Naive B cell (primary cell): ENCODE measurements around the gene ALK. TPM values are rescaled to one million over a fixed set of nuclear protein-coding genes. Genes with fewer than 3 reads are reported as not detected.

Source experiments
- ATAC-seq, 2 donors: fragments of 150-1000 bp; cut with Tn5 transposase; 2 replicates each; pipeline ENCODE4 v1.10.0; 2021; ENCODE audit warnings: low read depth in 2 of 2, mild to moderate bottlenecking in 2 of 2, moderate library complexity in 2 of 2
- DNase-seq: peaks from one replicate; pipeline ENCODE4 v3.0.0; 2022
- H3K27ac Mint-ChIP-seq, 6 donors: one replicate each; pipeline ENCODE4 v1.8.0; 2020 to 2022; ENCODE audit warnings: mild to moderate bottlenecking in 6 of 6, mixed read lengths in 6 of 6, moderate library complexity in 5 of 6, inconsistent platforms in 2 of 6
- H3K27me3 Mint-ChIP-seq, 3 donors: one replicate each; pipeline ENCODE4 v1.8.0; 2021 to 2022; ENCODE audit warnings: mixed read lengths in 3 of 3, mild to moderate bottlenecking in 1 of 3
- H3K36me3 Mint-ChIP-seq, 2 donors: one replicate each; pipeline ENCODE4 v1.8.0; 2020 to 2022; ENCODE audit warnings: mixed read lengths in 2 of 2, inconsistent platforms in 1 of 2, mild to moderate bottlenecking in 1 of 2
- H3K4me1 Mint-ChIP-seq, 3 donors: one replicate each; pipeline ENCODE4 v1.8.0; 2020 to 2022; ENCODE audit warnings: mixed read lengths in 3 of 3, inconsistent platforms in 1 of 3, mild to moderate bottlenecking in 1 of 3, moderate library complexity in 1 of 3
- H3K4me3 Mint-ChIP-seq, 8 donors: one replicate each; pipeline ENCODE4 v1.8.0; 2020 to 2022; ENCODE audit warnings: mild to moderate bottlenecking in 8 of 8, mixed read lengths in 8 of 8, moderate library complexity in 8 of 8, inconsistent platforms in 2 of 8
- H3K9me3 Mint-ChIP-seq, 7 donors: one replicate each; pipeline ENCODE4 v1.8.0; 2020 to 2022; ENCODE audit warnings: mixed read lengths in 7 of 7, mild to moderate bottlenecking in 5 of 7, inconsistent platforms in 2 of 7, moderate library complexity in 1 of 7
- polyA plus RNA-seq, 6 donors: library from polyadenylated mRNA; unstranded; fragments of 300-500 nt; fragmentation: Illumina TruSeq; gene quantifications; one replicate each; pipeline ENCODE4 v1.2.3, GENCODE V29; 2021; ENCODE audit warnings: low read depth in 6 of 6

Gene ALK
- polyA plus RNA-seq, 6 donors from 2014 or later: not detected

GRCh38 chr2:29241341-29241740 is 680.0 kb downstream of the ALK start:
- H3K27ac Mint-ChIP-seq: no peak overlapping the region
- ATAC-seq (no peak), DNase-seq (no peak)
- H3K27me3 Mint-ChIP-seq: peaks cover 9 to 39% (median 22%) of the 10 kb centered on the region in 3 donors
- H3K4me3 Mint-ChIP-seq: no peak overlapping the region
- H3K9me3 Mint-ChIP-seq: peaks cover 0 to 4% (median 0%) of the 10 kb centered on the region in 7 donors
- H3K36me3 Mint-ChIP-seq: no peaks in the 10 kb centered on the region
- H3K4me1 Mint-ChIP-seq: peaks cover 0 to 10% (median 0%) of the 10 kb centered on the region in 3 donors

DNA sequence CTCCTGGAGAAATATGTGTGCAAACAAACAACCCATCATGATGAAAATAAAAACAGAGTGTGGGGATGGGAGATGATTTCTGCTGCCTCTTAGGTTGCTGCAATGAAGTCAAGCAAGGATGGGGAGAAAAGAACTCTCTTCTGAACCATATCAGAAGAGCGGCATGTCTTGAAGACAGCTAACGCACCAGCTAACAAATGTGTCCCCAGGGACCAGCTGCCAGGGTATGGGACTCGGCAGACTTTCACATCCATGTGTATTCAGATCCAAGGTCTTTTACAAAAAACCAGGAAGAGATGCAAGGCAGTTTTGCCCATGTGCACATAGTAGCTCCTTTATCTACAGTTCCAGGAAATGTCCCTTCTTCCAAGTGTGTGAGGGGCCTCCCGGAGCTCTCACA is 680.8 kb downstream of the ALK start:
- H3K4me3 Mint-ChIP-seq: no peak overlapping the region
- ATAC-seq: no peak
- peaks cover 0 to 10% (median 0%) of the 10 kb centered on the region in 3 donors for H3K4me1 Mint-ChIP-seq
- no peak for DNase-seq
- peaks cover 0 to 2% (median 0%) of the 10 kb centered on the region in 7 donors for H3K9me3 Mint-ChIP-seq
- peak overlapping the region in 1 of 6 donors; percentile 21 for H3K27ac Mint-ChIP-seq
- peaks cover 9 to 41% (median 22%) of the 10 kb centered on the region in 3 donors for H3K27me3 Mint-ChIP-seq
- H3K36me3 Mint-ChIP-seq: no peaks in the 10 kb centered on the region

DNA sequence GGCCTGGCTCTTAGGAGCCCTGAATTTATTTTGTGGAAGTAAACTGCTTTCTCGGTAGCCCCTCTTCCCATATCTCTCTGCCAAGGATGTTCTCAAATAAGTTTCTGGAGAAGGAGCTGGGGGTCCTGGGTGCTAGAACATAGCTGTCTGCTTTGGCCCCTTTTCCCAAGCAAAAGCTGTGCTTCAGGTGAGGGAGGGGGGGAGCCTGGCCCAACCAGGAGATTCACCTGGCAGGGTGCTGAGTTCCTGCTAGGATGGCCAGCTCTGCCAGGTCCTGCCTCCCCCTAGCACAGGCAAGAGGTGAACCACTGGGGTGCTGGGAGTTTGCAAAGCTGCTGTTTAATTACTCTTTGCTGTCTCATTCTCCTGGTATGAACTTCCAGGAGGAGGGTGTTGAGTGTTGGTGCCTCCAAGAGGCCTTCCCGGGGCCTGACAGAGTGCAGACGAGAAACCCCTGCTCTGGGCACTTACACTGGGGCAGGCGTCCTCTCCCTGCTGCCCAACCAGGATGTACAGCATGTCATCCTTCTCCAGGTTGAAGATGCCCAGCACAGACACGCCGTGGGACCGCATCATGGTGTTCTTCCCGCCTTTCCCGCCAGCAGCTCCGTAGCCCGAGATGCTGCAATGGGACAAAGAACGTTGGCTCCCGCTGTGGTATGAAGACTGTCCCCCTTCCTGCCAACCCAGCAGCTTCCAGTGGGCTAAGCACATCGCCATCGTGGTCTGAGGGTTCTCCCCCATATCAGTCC is 682.0 kb downstream of the ALK start:
- Mint-ChIP-seq H3K4me1 (peaks cover 0 to 10% (median 0%) of the 10 kb centered on the region in 3 donors), H3K9me3 (peaks cover 0 to 2% (median 0%) of the 10 kb centered on the region in 7 donors), H3K36me3 (no peaks in the 10 kb centered on the region), H3K27me3 (peaks cover 9 to 42% (median 26%) of the 10 kb centered on the region in 3 donors), H3K27ac (peak overlapping the region in 2 of 6 donors; percentile 7 to 33), H3K4me3 (peak overlapping the region in 1 of 8 donors; percentile 22)
- ATAC-seq: no peak
- no peak for DNase-seq

GRCh38 chr2:29238497-29238896 is 682.9 kb downstream of the ALK start:
- Mint-ChIP-seq H3K4me1 (peaks cover 0 to 10% (median 0%) of the 10 kb centered on the region in 3 donors), H3K27me3 (peaks cover 16 to 51% (median 26%) of the 10 kb centered on the region in 3 donors), H3K36me3 (no peaks in the 10 kb centered on the region), H3K9me3 (peaks cover 0 to 2% (median 0%) of the 10 kb centered on the region in 7 donors), H3K4me3 (no peak overlapping the region), H3K27ac (no peak overlapping the region)
- no peak for DNase-seq
- no peak for ATAC-seq

GRCh38 chr2:29236074-29236473 is 685.3 kb downstream of the ALK start:
- Mint-ChIP-seq H3K4me3 (no peak overlapping the region), H3K27ac (no peak overlapping the region), H3K27me3 (peaks cover 22 to 47% (median 22%) of the 10 kb centered on the region in 3 donors), H3K4me1 (no peaks in the 10 kb centered on the region), H3K9me3 (peaks cover 0 to 2% (median 0%) of the 10 kb centered on the region in 7 donors), H3K36me3 (no peaks in the 10 kb centered on the region)
- ATAC-seq (no peak), DNase-seq (no peak)

- H3K27ac Mint-ChIP-seq: no peak overlapping the region
- peaks cover 20 to 40% (median 22%) of the 10 kb centered on the region in 3 donors for H3K27me3 Mint-ChIP-seq
- H3K36me3 Mint-ChIP-seq: no peaks in the 10 kb centered on the region
- peaks cover 0 to 2% (median 0%) of the 10 kb centered on the region in 7 donors for H3K9me3 Mint-ChIP-seq
- DNase-seq (no peak), ATAC-seq (no peak)
- no peak overlapping the region for H3K4me3 Mint-ChIP-seq
- no peaks in the 10 kb centered on the region for H3K4me1 Mint-ChIP-seq
Observed at GRCh38 chr2:29235411-29235810, 686.0 kb downstream of the ALK start.

DNA sequence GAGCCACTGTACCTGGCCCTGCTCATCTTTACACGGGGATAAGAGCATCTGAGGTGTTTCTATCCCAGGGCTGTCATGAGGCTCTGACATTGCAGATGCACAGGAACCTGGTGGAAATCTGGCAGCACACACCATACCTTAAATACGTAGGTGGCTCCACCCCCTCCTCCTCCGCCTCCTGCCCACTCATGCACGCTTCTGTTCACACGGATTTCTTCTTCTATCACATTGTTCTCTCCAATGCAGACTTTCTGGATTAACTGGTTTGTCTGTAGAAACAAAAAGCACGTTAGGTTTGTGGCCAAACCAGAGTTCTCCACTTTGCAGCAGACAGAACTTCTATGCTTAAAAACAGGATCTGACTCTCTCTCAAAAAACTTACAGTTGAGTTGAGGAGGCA is 688.0 kb downstream of the ALK start:
- no peak for ATAC-seq
- H3K27me3 Mint-ChIP-seq: peaks cover 22 to 32% (median 30%) of the 10 kb centered on the region in 3 donors
- peaks cover 0 to 2% (median 0%) of the 10 kb centered on the region in 7 donors for H3K9me3 Mint-ChIP-seq
- no peaks in the 10 kb centered on the region for H3K4me1 Mint-ChIP-seq
- no peaks in the 10 kb centered on the region for H3K36me3 Mint-ChIP-seq
- H3K4me3 Mint-ChIP-seq: no peak overlapping the region
- no peak overlapping the region for H3K27ac Mint-ChIP-seq
- no peak for DNase-seq

- no peak overlapping the region for H3K4me3 Mint-ChIP-seq
- peaks cover 0 to 2% (median 0%) of the 10 kb centered on the region in 7 donors for H3K9me3 Mint-ChIP-seq
- H3K4me1 Mint-ChIP-seq: no peaks in the 10 kb centered on the region
- H3K27ac Mint-ChIP-seq: no peak overlapping the region
- H3K27me3 Mint-ChIP-seq: peaks cover 20 to 23% (median 21%) of the 10 kb centered on the region in 3 donors
- H3K36me3 Mint-ChIP-seq: no peaks in the 10 kb centered on the region
- ATAC-seq: no peak
- no peak for DNase-seq
Observed at GRCh38 chr2:29232041-29232440, 689.3 kb downstream of the ALK start.

GRCh38 chr2:29229640-29230039 is 691.7 kb downstream of the ALK start:
- no peak overlapping the region for H3K27ac Mint-ChIP-seq
- H3K4me3 Mint-ChIP-seq: no peak overlapping the region
- H3K27me3 Mint-ChIP-seq: peaks cover 12 to 22% (median 13%) of the 10 kb centered on the region in 3 donors
- H3K36me3 Mint-ChIP-seq: no peaks in the 10 kb centered on the region
- ATAC-seq (no peak), DNase-seq (no peak)
- no peaks in the 10 kb centered on the region for H3K4me1 Mint-ChIP-seq
- no peaks in the 10 kb centered on the region for H3K9me3 Mint-ChIP-seq

GRCh38 chr2:29228947-29229346 is 692.4 kb downstream of the ALK start:
- H3K27me3 Mint-ChIP-seq: peaks cover 13 to 23% (median 15%) of the 10 kb centered on the region in 3 donors
- no peaks in the 10 kb centered on the region for H3K36me3 Mint-ChIP-seq
- DNase-seq (no peak), ATAC-seq (no peak)
- H3K27ac Mint-ChIP-seq: peak overlapping the region in 1 of 6 donors; percentile 28
- H3K9me3 Mint-ChIP-seq: no peaks in the 10 kb centered on the region
- no peak overlapping the region for H3K4me3 Mint-ChIP-seq
- no peaks in the 10 kb centered on the region for H3K4me1 Mint-ChIP-seq

DNA sequence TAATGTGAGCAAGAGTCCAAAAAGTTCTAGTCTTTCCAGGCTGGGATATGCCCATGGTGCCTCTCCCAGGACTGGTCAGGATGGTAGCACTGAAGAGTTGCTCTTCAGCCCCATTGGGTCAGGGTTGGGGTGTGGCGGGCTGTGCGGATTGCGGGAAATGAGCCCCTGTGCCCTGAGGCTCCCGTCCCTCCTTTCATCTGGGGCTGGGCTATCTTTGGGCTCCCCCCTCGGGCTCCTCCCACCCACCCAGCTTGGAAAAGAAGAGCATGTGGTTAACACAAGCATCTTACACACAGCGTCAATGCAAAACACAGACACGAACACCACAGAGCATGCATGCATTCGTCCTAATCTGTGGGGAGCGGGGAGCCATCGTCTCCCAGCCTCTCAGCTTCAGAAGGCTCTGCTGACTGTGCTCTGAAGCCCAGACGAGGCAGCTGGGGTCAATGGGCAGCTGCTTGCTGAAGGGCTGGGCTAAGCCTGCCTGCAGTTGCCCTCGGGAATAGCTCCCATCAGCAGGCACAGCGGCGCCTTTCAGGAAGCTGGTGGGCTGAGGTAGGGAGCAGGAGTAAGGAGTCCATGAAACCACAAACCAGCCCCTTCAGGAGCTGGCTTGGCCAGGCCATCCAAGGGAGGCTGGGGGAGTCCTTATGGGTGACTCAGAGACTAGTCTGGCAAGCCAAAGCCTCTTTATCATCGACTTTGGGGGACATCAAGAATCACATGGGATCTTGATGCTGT is 693.3 kb downstream of the ALK start:
- DNase-seq: no peak
- no peaks in the 10 kb centered on the region for H3K36me3 Mint-ChIP-seq
- H3K4me3 Mint-ChIP-seq: no peak overlapping the region
- no peaks in the 10 kb centered on the region for H3K9me3 Mint-ChIP-seq
- H3K27me3 Mint-ChIP-seq: peaks cover 8 to 23% (median 14%) of the 10 kb centered on the region in 3 donors
- H3K4me1 Mint-ChIP-seq: no peaks in the 10 kb centered on the region
- ATAC-seq: no peak
- no peak overlapping the region for H3K27ac Mint-ChIP-seq

DNA sequence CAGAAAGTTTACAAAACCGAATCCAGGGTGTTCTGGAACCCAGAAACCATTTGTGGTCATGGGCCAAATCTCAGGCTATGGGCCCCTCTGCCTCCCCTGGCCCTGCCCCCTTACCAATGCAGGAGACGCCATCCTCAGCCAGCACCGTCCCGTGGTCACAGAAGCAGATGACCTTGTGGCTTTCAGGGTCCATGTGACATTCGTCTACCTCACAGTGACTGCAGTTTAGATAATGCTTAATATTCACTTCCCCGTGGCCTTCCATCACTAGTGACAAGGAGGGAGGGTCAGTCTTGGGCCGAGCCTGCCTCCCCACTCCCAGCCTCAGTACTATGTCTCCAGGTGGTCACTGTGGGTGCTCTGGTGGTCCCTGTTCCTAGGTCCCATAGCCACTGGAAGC is 694.6 kb downstream of the ALK start:
- Mint-ChIP-seq H3K27ac (no peak overlapping the region), H3K36me3 (no peaks in the 10 kb centered on the region), H3K9me3 (no peaks in the 10 kb centered on the region), H3K27me3 (peaks cover 8 to 23% (median 14%) of the 10 kb centered on the region in 3 donors), H3K4me3 (no peak overlapping the region), H3K4me1 (no peaks in the 10 kb centered on the region)
- DNase-seq: no peak
- ATAC-seq: no peak

- DNase-seq: no peak
- Mint-ChIP-seq H3K4me1 (no peaks in the 10 kb centered on the region), H3K27ac (no peak overlapping the region), H3K36me3 (no peaks in the 10 kb centered on the region), H3K27me3 (peaks cover 8 to 23% (median 11%) of the 10 kb centered on the region in 3 donors), H3K9me3 (no peaks in the 10 kb centered on the region), H3K4me3 (peak overlapping the region in 1 of 8 donors; percentile 75)
- no peak for ATAC-seq
Observed at GRCh38 chr2:29226375-29226774, 695.0 kb downstream of the ALK start.

- no peaks in the 10 kb centered on the region for H3K36me3 Mint-ChIP-seq
- no peak for DNase-seq
- H3K4me1 Mint-ChIP-seq: no peaks in the 10 kb centered on the region
- H3K4me3 Mint-ChIP-seq: no peak overlapping the region
- peak overlapping the region in 1 of 6 donors; percentile 53 for H3K27ac Mint-ChIP-seq
- H3K27me3 Mint-ChIP-seq: peaks cover 8 to 22% (median 9%) of the 10 kb centered on the region in 3 donors
- no peaks in the 10 kb centered on the region for H3K9me3 Mint-ChIP-seq
- no peak for ATAC-seq
Observed at GRCh38 chr2:29225814-29226213, 695.6 kb downstream of the ALK start.
